HEK293T (cell line): ENCODE measurements around the gene MYO1B.

Experiments
- CTCF ChIA-PET: fragments of 350-600 bp; formaldehyde crosslinking; extraction: SDS; loops from one replicate; lab custom pipeline; 2021; ENCODE audit warnings: antibody characterized with exemption, inconsistent platforms; lab: Yijun Ruan, JAX
- POLR2A ChIA-PET: fragments of 350-600 bp; formaldehyde crosslinking; extraction: SDS; loops from one replicate; lab custom pipeline; 2020; ENCODE audit warnings: antibody characterized with exemption, inconsistent platforms; lab: Yijun Ruan, JAX
- DNase-seq: peaks from one replicate; pipeline ENCODE4 v3.0.0; 2012; ENCODE audit warnings: mixed read lengths; ENCODE audit errors: extremely low spot score
- ARNT ChIP-seq: fragments of 450-650 bp; IDR thresholded peaks from 2 replicates; pipeline ENCODE4 v1.6.1; 2017; ENCODE audit warnings: mild to moderate bottlenecking
- BHLHE40 ChIP-seq: fragments of 450-650 bp; IDR thresholded peaks from 2 replicates; pipeline ENCODE4 v1.6.1; 2016; ENCODE audit warnings: mild to moderate bottlenecking, moderate library complexity, borderline replicate concordance
- CTBP1 ChIP-seq: fragments of 450-650 bp; IDR thresholded peaks from 2 replicates; pipeline ENCODE4 v1.6.1; 2016; ENCODE audit warnings: borderline replicate concordance
- ELF4 ChIP-seq: fragments of 450-650 bp; IDR thresholded peaks from 2 replicates; pipeline ENCODE4 v1.6.1; 2017; ENCODE audit warnings: antibody characterized with exemption
- FOXA1 ChIP-seq: fragments of 450-650 bp; IDR thresholded peaks from 2 replicates; pipeline ENCODE4 v1.6.1; 2016; ENCODE audit warnings: mild to moderate bottlenecking
- FOXK2 ChIP-seq: fragments of 450-650 bp; IDR thresholded peaks from 2 replicates; pipeline ENCODE4 v1.6.1; 2016; ENCODE audit warnings: mild to moderate bottlenecking
- FOXM1 ChIP-seq: fragments of 450-650 bp; IDR thresholded peaks from 2 replicates; pipeline ENCODE4 v1.6.1; 2017; ENCODE audit warnings: mild to moderate bottlenecking, borderline replicate concordance
- HDGF ChIP-seq: fragments of 450-650 bp; IDR thresholded peaks from 2 replicates; pipeline ENCODE4 v1.6.1; 2017; ENCODE audit warnings: antibody characterized with exemption, borderline replicate concordance
- L3MBTL2 ChIP-seq: fragments of 450-650 bp; conservative IDR thresholded peaks from 2 replicates; pipeline ENCODE4 v1.6.1; 2016; ENCODE audit warnings: mild to moderate bottlenecking
- LEF1 ChIP-seq: fragments of 450-650 bp; IDR thresholded peaks from 2 replicates; pipeline ENCODE4 v1.6.1; 2017; ENCODE audit warnings: mild to moderate bottlenecking, borderline replicate concordance
- NFRKB ChIP-seq: fragments of 450-650 bp; IDR thresholded peaks from 2 replicates; pipeline ENCODE4 v1.6.1; 2016; ENCODE audit warnings: mild to moderate bottlenecking, moderate library complexity
- PKNOX1 ChIP-seq: fragments of 450-650 bp; IDR thresholded peaks from 2 replicates; pipeline ENCODE4 v1.6.1; 2016
- SP1 ChIP-seq: fragments of 450-650 bp; IDR thresholded peaks from 2 replicates; pipeline ENCODE4 v1.6.1; 2017
- SUZ12 ChIP-seq: fragments of 450-650 bp; IDR thresholded peaks from 2 replicates; pipeline ENCODE4 v1.6.1; 2016; ENCODE audit warnings: mild to moderate bottlenecking
- TARDBP ChIP-seq: fragments of 450-650 bp; IDR thresholded peaks from 2 replicates; pipeline ENCODE4 v1.6.1; 2016
- ZNF384 ChIP-seq: fragments of 450-650 bp; IDR thresholded peaks from 2 replicates; pipeline ENCODE4 v1.6.1; 2016

MYO1B gene

GRCh38 chr2:191351921-191352320, 106.7 kb downstream of the MYO1B start:
- CTCF ChIA-PET, result no interaction called here
- no peak for DNase-seq
- POLR2A ChIA-PET, result no interaction called here
- no peak for TF ChIP-seq SP1

- ChIA-PET CTCF (no interaction called here), POLR2A (no interaction called here)
- no peak for TF ChIP-seq SUZ12
- TF ChIP-seq CTBP1, result no peak
- TF ChIP-seq ZNF384, result no peak
- no peak for TF ChIP-seq TARDBP
- TF ChIP-seq FOXK2, result no peak
- TF ChIP-seq FOXA1, result no peak
- no peak for TF ChIP-seq L3MBTL2
- no peak for TF ChIP-seq FOXM1
- TF ChIP-seq SP1, result no peak
- no peak for TF ChIP-seq HDGF
- TF ChIP-seq NFRKB, result no peak
- TF ChIP-seq ARNT, result no peak
- no peak for TF ChIP-seq BHLHE40
- no peak for TF ChIP-seq ELF4
- no peak for TF ChIP-seq LEF1
- TF ChIP-seq PKNOX1, result no peak
- no peak for DNase-seq
Observed at GRCh38 chr2:191352536-191352935, 107.3 kb downstream of the MYO1B start.

- no peak for DNase-seq
- no peak for TF ChIP-seq L3MBTL2
- no peak for TF ChIP-seq ARNT
- TF ChIP-seq HDGF, result no peak
- no peak for TF ChIP-seq BHLHE40
- no peak for TF ChIP-seq LEF1
- TF ChIP-seq ELF4, result no peak
- no peak for TF ChIP-seq CTBP1
- TF ChIP-seq ZNF384, result no peak
- TF ChIP-seq PKNOX1, result no peak
- TF ChIP-seq FOXM1, result no peak
- TF ChIP-seq SP1, result no peak
- no peak for TF ChIP-seq FOXK2
- no peak for TF ChIP-seq TARDBP
- no peak for TF ChIP-seq SUZ12
- TF ChIP-seq NFRKB, result no peak
- no peak for TF ChIP-seq FOXA1
- ChIA-PET CTCF (no interaction called here), POLR2A (no interaction called here)
Observed at GRCh38 chr2:191355170-191355758, 110.1 kb downstream of the MYO1B start.

GRCh38 chr2:191357678-191358077, 112.5 kb downstream of the MYO1B start:
- ChIA-PET CTCF (no interaction called here), POLR2A (no interaction called here)
- no peak for DNase-seq
- TF ChIP-seq L3MBTL2, result no peak
- no peak for TF ChIP-seq ARNT
- TF ChIP-seq TARDBP, result no peak
- TF ChIP-seq SP1, result no peak
- no peak for TF ChIP-seq ELF4
- TF ChIP-seq FOXK2, result no peak
- TF ChIP-seq NFRKB, result no peak
- TF ChIP-seq HDGF, result no peak
- no peak for TF ChIP-seq FOXM1
- TF ChIP-seq SUZ12, result no peak
- no peak for TF ChIP-seq ZNF384

- TF ChIP-seq FOXA1, result no peak
- TF ChIP-seq BHLHE40, result no peak
- ChIA-PET POLR2A (no interaction called here), CTCF (no interaction called here)
- DNase-seq, result no peak
Observed at GRCh38 chr2:191358325-191359025, 113.3 kb downstream of the MYO1B start.

GRCh38 chr2:191359133-191359532, 113.9 kb downstream of the MYO1B start:
- CTCF ChIA-PET, result no interaction called here
- POLR2A ChIA-PET, result no interaction called here
- DNase-seq, result no peak
- no peak for TF ChIP-seq BHLHE40
- no peak for TF ChIP-seq ARNT
- no peak for TF ChIP-seq TARDBP
- no peak for TF ChIP-seq FOXK2
- no peak for TF ChIP-seq FOXM1
- TF ChIP-seq PKNOX1, result no peak
- TF ChIP-seq LEF1, result no peak
- no peak for TF ChIP-seq HDGF
- TF ChIP-seq FOXA1, result no peak
- TF ChIP-seq SUZ12, result no peak
- no peak for TF ChIP-seq L3MBTL2
- TF ChIP-seq ELF4, result no peak
- no peak for TF ChIP-seq ZNF384
- no peak for TF ChIP-seq NFRKB
- no peak for TF ChIP-seq CTBP1
